ENCODE data around the gene PPP1R14D. TPM values are rescaled to one million over a fixed set of nuclear protein-coding genes. Genes with fewer than 3 reads are reported as not detected.
"Not testable (repeated sequence)": the region's sequence is repeated elsewhere in the genome, so short reads cannot be mapped to it uniquely, and the experiment has no call there.

The PPP1R14D gene
- total RNA-seq, 1 experiment from 2014 or later = 0.33 TPM

GRCh38 chr15:40863660-40864270 is 35.3 kb upstream of the PPP1R14D start:
- Histone ChIP-seq H3K79me2 (ENCODE audit: low read length) (no peaks in the 10 kb centered on the region), H3K36me3 (ENCODE audit: low read depth, low read length) (no peaks in the 10 kb centered on the region), H4K20me1 (ENCODE audit: low read length) (no peaks in the 10 kb centered on the region), H3K9me3 (ENCODE audit: low read length) (no peaks in the 10 kb centered on the region), H3K9ac (ENCODE audit: low read length) (peak overlapping the region; percentile 12; the same call in 1 of the 2 replicates), H3K27me3 (ENCODE audit: low read length) (no peaks in the 10 kb centered on the region), H2AFZ (ENCODE audit: low read length) (no peak overlapping the region), H3K4me1 (ENCODE audit: insufficient read depth, low read length) (peaks cover 44% of the 10 kb centered on the region), H3F3A (ENCODE audit: low read length, unreplicated experiment) (peaks cover 10% of the 10 kb centered on the region), H3K9me2 (replicated peaks; ENCODE audit: low read length) (no peaks in the 10 kb centered on the region), H3K27ac (ENCODE audit: low read length) (peak overlapping the region; percentile 95), H3K4me3 (ENCODE audit: low read length) (no peak overlapping the region), H3K4me2 (ENCODE audit: low read length) (no peak overlapping the region)
- POLR2A ChIA-PET (ENCODE audit: unreplicated experiment) = interaction anchor here (0.6 kb wide), 2 partner anchors 24 to 151 kb away, joined by 3 to 6 read pairs; no protein-coding TSS in a partner anchor
- no peak for DNase-seq
- TF ChIP-seq EZH2 (IDR thresholded peaks at IDR 0.05; ENCODE audit: low read length, unreplicated experiment) (no peak), CTCF (conservative IDR thresholded peaks at IDR 0.05; ENCODE audit: low read depth, low read length) (no peak)
- CTCF ChIA-PET = interaction anchor here (1.1 to 3.3 kb wide), 3 partner anchors 9 to 31 kb away, joined by 3 to 32 read pairs (median 6); partner anchors contain the start of genes RHOV and VPS18
- ATAC-seq = no peak
- BruUV-seq (replicated peaks) = no TSS peak
- intact Hi-C loops (cut with micrococcal nuclease) = no loop called here

GRCh38 chr15:40861147-40861546 is 32.6 kb upstream of the PPP1R14D start:
- H3K36me3 ChIP-seq (ENCODE audit: low read depth, low read length) = peaks cover 12% of the 10 kb centered on the region
- peak overlapping the region; percentile 57 for H3K9ac ChIP-seq (ENCODE audit: low read length)
- H3K4me2 ChIP-seq (ENCODE audit: low read length); DNase-seq; intact Hi-C loops (cut with micrococcal nuclease); H3K9me3 ChIP-seq (ENCODE audit: low read length); ATAC-seq; H3K27me3 ChIP-seq (ENCODE audit: low read length); H4K20me1 ChIP-seq (ENCODE audit: low read length); H3K79me2 ChIP-seq (ENCODE audit: low read length); H3K4me3 ChIP-seq (ENCODE audit: low read length); H3K9me2 ChIP-seq (replicated peaks; ENCODE audit: low read length); H2AFZ ChIP-seq (ENCODE audit: low read length); BruUV-seq (replicated peaks): not testable (repeated sequence)
- peak overlapping the region; percentile 88 for H3K27ac ChIP-seq (ENCODE audit: low read length)
- ChIA-PET POLR2A (ENCODE audit: unreplicated experiment) (interaction anchor here (0.5 kb wide), 1 partner anchor 67 kb away, joined by 4 read pairs; no protein-coding TSS in a partner anchor), CTCF (interaction anchor here (0.6 to 3.3 kb wide), 3 partner anchors 12 to 229 kb away, joined by 5 to 32 read pairs (median 6); partner anchors contain the start of gene RHOV)
- H3K4me1 ChIP-seq (ENCODE audit: insufficient read depth, low read length) = peaks cover 53% of the 10 kb centered on the region
- peaks cover 14% of the 10 kb centered on the region for H3F3A ChIP-seq (ENCODE audit: low read length, unreplicated experiment)

- H3K27ac ChIP-seq (ENCODE audit: low read length) = 0 out of 2 replicates have a peak overlapping the region, but pooled peaks have one; percentile 5
- H3K9me2 ChIP-seq (replicated peaks; ENCODE audit: low read length) = no peaks in the 10 kb centered on the region
- ChIA-PET CTCF (interaction anchor here (0.5 to 3.8 kb wide), 17 partner anchors 9 to 307 kb away, joined by 3 to 80 read pairs (median 5); partner anchors contain the start of genes RHOV and VPS18), POLR2A (ENCODE audit: unreplicated experiment) (interaction anchor here (0.5 to 0.6 kb wide), 2 partner anchors 14 to 16 kb away, joined by 3 read pairs; no protein-coding TSS in a partner anchor)
- no peak overlapping the region for H2AFZ ChIP-seq (ENCODE audit: low read length)
- peaks cover 25% of the 10 kb centered on the region for H3K36me3 ChIP-seq (ENCODE audit: low read depth, low read length)
- no peaks in the 10 kb centered on the region for H3K27me3 ChIP-seq (ENCODE audit: low read length)
- H3K9ac ChIP-seq (ENCODE audit: low read length) = no peak overlapping the region
- intact Hi-C loops (cut with micrococcal nuclease) = loop anchor here (5.0 kb wide), 1 partner anchor 158 kb away; no protein-coding TSS in a partner anchor
- H4K20me1 ChIP-seq (ENCODE audit: low read length) = no peaks in the 10 kb centered on the region
- no peaks in the 10 kb centered on the region for H3K79me2 ChIP-seq (ENCODE audit: low read length)
- H3K4me3 ChIP-seq (ENCODE audit: low read length) = no peak overlapping the region
- H3K4me2 ChIP-seq (ENCODE audit: low read length) = no peak overlapping the region
- DNase-seq (peak; percentile 87), ATAC-seq (peak; percentile 63)
- peaks cover 14% of the 10 kb centered on the region for H3F3A ChIP-seq (ENCODE audit: low read length, unreplicated experiment)
- TSS peak; percentile 0 for BruUV-seq (replicated peaks)
- peaks cover 47% of the 10 kb centered on the region for H3K4me1 ChIP-seq (ENCODE audit: insufficient read depth, low read length)
- no peaks in the 10 kb centered on the region for H3K9me3 ChIP-seq (ENCODE audit: low read length)
- TF ChIP-seq EZH2 (IDR thresholded peaks at IDR 0.05; ENCODE audit: low read length, unreplicated experiment) = no peak
- peak; percentile 94 for TF ChIP-seq CTCF (conservative IDR thresholded peaks at IDR 0.05; ENCODE audit: low read depth, low read length)
Observed at GRCh38 chr15:40859206-40859851, 30.8 kb upstream of the PPP1R14D start.
